ENCODE results near the gene KRT27.
"Not testable (repeated sequence)": the region's sequence is repeated elsewhere in the genome, so short reads cannot be mapped to it uniquely, and the experiment has no call there.

The KRT27 gene

GRCh38 chr17:40782450-40782849 lies at the start of gene KRT27:
KRT27 (minus strand) TSS chr17:40782550; CDS start chr17:40782493, 57 bp downstream.
- no peak for DNase-seq (ENCODE audit: low read depth)

GRCh38 chr17:40830085-40830776 lies 47.9 kb upstream of the KRT27 start:
- no peak for DNase-seq (ENCODE audit: low read depth)

GRCh38 chr17:40828454-40829044 lies 46.2 kb upstream of the KRT27 start:
- DNase-seq (ENCODE audit: low read depth), result no peak

GRCh38 chr17:40827746-40828453 lies 45.5 kb upstream of the KRT27 start:
- no peak for DNase-seq (ENCODE audit: low read depth)

- no peak for DNase-seq (ENCODE audit: low read depth)
These were observed 43.2 kb upstream of the KRT27 start for GRCh38 chr17:40825599-40825998.

GRCh38 chr17:40824015-40824832 lies 41.9 kb upstream of the KRT27 start:
- no peak for DNase-seq (ENCODE audit: low read depth)

GRCh38 chr17:40822132-40822812 lies 39.9 kb upstream of the KRT27 start, which contains the start of gene KRT10:
KRT10 (minus strand) TSS chr17:40822614; CDS start chr17:40822585, 29 bp downstream.
- DNase-seq (ENCODE audit: low read depth), result no peak

- DNase-seq (ENCODE audit: low read depth), result no peak
These were observed 39.2 kb upstream of the KRT27 start for GRCh38 chr17:40821536-40821935.

- DNase-seq (ENCODE audit: low read depth), result no peak
These were observed 38.0 kb upstream of the KRT27 start for GRCh38 chr17:40820228-40820838.

- DNase-seq (ENCODE audit: low read depth), result no peak
These were observed 37.3 kb upstream of the KRT27 start for GRCh38 chr17:40819528-40820125.

- peak; percentile 54 for DNase-seq (ENCODE audit: low read depth)
These were observed 36.6 kb upstream of the KRT27 start for GRCh38 chr17:40818733-40819527.

GRCh38 chr17:40818343-40818732 lies 36.0 kb upstream of the KRT27 start:
- DNase-seq (ENCODE audit: low read depth), result no peak

GRCh38 chr17:40817103-40817682 lies 34.8 kb upstream of the KRT27 start:
- no peak for DNase-seq (ENCODE audit: low read depth)

- DNase-seq (ENCODE audit: low read depth), result no peak
These were observed 34.2 kb upstream of the KRT27 start for GRCh38 chr17:40816569-40816968.

- no peak for DNase-seq (ENCODE audit: low read depth)
These were observed 33.0 kb upstream of the KRT27 start for GRCh38 chr17:40815381-40815780.

GRCh38 chr17:40814657-40815056 lies 32.3 kb upstream of the KRT27 start:
- not testable (repeated sequence) for DNase-seq (ENCODE audit: low read depth)

- no peak for DNase-seq (ENCODE audit: low read depth)
These were observed 31.5 kb upstream of the KRT27 start for GRCh38 chr17:40813804-40814203.

GRCh38 chr17:40812639-40813038 lies 30.3 kb upstream of the KRT27 start:
- no peak for DNase-seq (ENCODE audit: low read depth)

GRCh38 chr17:40810494-40810893 lies 28.1 kb upstream of the KRT27 start:
- no peak for DNase-seq (ENCODE audit: low read depth)

All from GM04504 (cell line).